Limb (tissue), 2 donors: Measurements from ENCODE around the gene NAP1L4.

Experiments used
- DNase-seq, 2 donors: peaks; one replicate each; pipeline ENCODE4 v3.0.0-alpha.2; 2016; ENCODE audit errors: extremely low spot score in 2 of 2

The NAP1L4 gene, protein sequence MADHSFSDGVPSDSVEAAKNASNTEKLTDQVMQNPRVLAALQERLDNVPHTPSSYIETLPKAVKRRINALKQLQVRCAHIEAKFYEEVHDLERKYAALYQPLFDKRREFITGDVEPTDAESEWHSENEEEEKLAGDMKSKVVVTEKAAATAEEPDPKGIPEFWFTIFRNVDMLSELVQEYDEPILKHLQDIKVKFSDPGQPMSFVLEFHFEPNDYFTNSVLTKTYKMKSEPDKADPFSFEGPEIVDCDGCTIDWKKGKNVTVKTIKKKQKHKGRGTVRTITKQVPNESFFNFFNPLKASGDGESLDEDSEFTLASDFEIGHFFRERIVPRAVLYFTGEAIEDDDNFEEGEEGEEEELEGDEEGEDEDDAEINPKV

DNA sequence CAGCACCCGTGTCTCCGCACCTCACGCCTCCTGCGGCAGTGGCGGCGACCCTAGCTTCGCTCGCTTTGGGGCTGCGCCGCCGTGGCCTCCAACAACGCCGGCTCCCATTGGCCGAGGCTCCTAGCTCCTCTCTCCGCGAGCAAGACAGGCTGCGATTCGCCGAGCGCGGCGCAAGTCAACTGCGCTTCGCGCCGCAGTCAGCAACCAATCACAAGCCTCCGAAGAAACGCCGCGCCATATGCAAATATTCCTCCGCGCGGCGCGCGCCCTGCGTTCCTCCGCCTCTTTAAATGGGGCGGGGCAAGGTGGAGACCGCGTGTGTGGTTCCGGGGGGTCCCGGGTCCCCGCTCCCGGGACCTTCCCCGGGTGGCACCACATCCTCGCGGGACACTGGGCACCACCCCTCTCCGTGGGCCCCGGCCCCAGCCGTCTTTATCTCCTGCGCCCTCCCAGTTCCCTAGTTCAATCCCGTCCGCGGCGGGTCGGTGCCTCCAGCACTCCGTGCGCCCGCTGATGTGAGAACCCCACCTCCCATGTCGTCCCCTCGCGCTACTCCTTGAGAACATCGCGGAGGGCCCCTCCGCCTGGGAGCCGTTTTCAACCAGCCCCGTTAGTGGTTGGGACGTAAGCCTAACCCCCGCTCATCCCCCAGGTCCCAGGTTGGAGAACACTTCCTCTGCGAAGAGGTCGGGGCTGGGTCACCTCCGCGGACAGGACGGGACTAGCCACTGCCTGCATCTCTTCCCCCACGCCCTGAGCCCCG, at the start of gene NAP1L4:
Gene NAP1L4 (minus strand): TSS at position 96 of the 763 bp plus-strand sequence. CDS start 13,109 bp downstream, outside the sequence.
- peak; percentile 97 for DNase-seq

GRCh38 chr11:3040881-3041280, 48.8 kb upstream of the NAP1L4 start:
- no peak for DNase-seq

DNA sequence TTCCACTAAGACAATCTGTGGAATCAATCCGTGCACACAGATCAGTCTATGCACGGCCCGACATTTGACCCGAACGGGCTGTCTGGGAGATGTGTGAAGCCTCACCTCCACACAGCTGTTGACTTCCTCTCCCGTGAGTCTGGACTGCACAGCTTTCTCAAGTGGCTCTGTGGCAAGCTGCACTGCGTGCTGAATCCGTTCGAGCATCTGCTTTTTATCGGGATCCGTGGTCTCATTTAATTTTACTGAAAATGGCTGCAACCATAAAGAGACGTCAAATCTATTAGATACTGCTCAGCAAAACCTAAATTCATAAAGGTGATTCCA, 45.8 kb upstream of the NAP1L4 start:
- no peak for DNase-seq

GRCh38 chr11:3037040-3037944, 45.2 kb upstream of the NAP1L4 start:
- peak; percentile 72 to 83 for DNase-seq

DNA sequence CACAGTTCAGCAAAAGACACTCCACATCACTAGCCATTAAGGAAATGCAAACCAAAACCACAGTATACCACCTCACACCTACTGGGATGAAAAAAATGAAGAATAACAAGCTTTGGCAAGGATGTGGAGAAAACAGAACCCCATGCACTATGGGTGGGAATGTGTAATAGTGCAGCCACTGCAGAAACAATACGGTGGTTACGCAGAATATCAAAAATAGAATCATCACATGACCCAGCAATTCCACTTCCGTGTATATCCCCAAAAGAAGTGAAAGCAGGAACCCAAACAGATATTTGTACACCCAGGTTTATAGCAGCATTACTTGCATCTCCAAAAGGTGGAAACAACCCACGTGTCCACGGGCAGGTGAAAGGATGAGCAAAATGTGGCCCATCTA, 44.3 kb upstream of the NAP1L4 start:
- no peak for DNase-seq

- DNase-seq: no peak
These were observed 43.2 kb upstream of the NAP1L4 start for GRCh38 chr11:3035333-3035732.

GRCh38 chr11:3030289-3031070, 38.4 kb upstream of the NAP1L4 start:
- no peak for DNase-seq

DNA sequence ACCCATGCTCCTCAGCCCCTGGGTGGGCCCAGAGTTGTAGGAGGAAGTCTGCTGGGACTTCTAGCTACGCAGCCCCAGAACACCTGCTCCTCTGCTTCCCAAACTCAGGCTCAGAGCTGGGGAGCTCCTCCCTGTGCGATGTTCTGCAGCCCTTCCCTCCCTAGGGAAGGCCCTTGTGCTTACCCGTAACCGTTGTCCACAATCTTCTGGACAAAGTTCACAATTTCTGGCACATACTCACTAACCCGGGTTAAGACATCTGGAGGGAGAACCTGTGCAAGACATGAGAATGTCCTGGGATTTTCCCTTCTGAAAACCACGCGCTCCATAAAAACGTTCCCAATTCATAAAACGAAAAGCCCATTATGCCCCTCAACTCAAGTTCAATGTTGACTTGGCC, 36.7 kb upstream of the NAP1L4 start:
- no peak for DNase-seq

GRCh38 chr11:3026803-3027202, 34.7 kb upstream of the NAP1L4 start:
- DNase-seq: no peak

DNA sequence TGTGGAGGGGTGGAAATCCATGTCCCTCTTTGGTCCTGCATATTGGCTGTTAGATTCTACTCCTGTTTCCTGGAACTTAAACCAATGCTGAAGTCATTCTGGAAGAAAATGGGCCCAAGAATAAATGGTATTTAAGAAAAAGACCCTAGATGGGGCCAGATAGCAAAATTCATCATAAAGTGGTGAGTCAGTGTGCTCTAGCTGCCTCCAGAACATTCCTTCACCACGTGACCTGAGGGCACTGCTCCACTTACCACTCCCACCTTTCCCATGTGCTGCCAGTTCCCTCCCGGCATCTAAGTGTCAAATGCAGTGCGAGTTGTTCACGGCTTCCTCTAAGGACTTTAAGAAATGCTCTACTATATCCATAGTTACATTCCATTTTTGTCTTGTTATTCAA, 30.9 kb upstream of the NAP1L4 start:
- no peak for DNase-seq

DNA sequence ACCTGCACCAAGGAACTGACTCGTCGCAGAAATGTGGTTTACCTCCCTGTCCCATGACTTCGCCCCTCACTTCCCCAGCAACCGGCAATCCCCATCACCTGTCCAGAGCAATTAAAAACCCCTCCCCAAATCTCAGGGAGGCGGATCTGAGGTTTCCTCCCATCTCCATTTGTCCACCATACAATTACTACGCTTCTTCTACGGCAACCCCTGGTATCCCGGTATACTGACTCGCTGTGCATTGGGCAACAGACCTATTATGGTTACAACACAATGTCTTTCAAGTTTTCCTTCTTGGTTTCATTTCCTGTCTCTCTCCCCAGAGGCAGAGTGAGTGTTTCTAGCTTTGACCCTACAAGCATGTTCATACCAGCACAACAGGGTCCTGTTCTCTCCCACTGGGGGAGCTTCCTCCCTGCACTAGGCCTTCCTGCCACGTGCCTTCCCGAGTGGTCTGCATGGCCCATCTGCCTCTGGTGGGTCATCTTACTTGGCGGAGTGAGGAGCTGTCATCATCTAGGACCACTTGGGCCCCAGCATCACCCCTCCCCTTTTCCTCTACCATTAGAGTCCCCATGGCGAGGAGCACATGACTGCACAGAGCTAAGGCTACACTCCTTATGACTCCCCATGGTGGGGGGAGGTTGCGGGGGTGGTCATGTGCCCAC, 30.3 kb upstream of the NAP1L4 start:
- no peak for DNase-seq

DNA sequence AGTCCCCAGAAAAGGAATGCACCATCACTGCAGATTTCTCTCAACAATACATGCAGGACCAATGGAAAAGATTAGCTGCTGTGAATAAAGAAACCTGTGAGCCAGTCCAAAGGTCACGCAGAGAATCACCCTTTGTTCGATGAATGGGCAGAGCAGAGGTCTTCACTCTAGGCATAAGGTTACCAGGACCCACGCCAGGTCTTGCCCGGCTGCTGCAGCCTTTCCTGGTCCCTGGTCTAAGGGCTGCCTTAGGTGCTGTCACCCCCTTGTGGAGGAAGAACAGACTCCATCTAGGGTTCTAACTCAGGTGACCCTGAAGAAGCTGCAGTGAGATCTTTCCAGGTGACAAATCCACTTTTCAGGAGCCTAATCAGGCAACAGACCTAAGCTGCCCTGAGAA, 29.0 kb upstream of the NAP1L4 start:
- DNase-seq: no peak

- no peak for DNase-seq
These were observed 27.9 kb upstream of the NAP1L4 start for GRCh38 chr11:3020011-3020410.

DNA sequence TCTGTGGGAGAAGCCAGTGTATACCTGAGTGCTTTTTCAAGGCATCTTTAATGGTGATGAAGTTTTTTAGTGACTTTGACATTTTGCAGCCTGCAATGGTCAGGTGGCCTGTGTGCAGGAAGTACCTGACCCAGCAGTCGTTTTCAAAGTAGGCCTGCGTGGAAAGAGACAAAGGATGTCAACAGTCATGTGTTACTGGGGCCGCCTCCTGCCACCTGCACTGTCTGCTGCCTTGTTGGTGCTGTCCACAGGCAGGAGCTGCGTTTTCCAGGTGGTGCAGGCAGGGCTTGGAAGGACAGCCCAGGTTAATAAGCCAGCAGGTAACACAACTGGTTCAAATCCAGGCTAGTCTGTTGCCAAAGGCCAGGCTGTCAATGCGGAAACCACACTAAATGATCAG, 26.5 kb upstream of the NAP1L4 start:
- no peak for DNase-seq

GRCh38 chr11:3016861-3017260, 24.7 kb upstream of the NAP1L4 start:
- no peak for DNase-seq

DNA sequence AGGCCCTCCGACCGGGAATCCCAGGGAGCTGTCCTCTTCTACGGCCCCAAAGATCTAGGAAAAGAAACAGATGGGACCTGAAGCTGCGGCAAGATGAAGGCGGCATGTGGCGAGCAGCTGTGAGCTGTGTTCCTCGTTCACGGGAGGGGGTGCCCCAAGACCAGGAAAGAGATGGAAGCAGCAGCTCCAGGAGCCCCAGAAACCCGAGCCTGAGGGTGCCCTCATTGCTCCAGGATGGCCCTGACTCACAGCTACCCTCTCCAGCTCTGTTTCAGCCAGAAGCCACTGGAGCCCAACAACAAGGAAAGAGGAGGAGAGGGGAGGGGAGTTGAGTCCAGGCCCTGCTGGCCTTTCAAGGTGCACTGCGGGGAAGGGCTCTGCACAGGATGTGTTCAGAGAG, 23.7 kb upstream of the NAP1L4 start:
- no peak for DNase-seq

DNA sequence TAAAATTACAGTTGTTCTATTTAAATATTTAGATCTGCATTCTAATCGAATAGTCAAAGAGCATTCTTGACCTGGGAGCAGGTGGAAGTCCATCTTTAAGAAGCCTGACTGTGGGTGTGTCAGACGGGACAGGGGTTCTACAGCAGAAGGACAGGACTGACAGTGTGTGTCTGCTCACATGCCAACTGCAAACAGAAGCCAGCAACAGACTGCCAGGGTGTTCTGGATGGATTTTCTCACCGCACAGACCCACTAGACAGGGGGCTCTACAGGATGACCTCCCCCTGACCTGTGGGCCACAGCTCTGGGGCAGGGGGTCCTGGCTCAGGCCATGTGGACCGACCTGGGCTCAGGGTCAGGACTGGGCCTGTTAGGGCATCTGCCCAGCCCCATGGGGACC, 22.8 kb upstream of the NAP1L4 start:
- no peak for DNase-seq

GRCh38 chr11:3014057-3014938, 22.2 kb upstream of the NAP1L4 start:
- DNase-seq: no peak
